ENCODE measurements around the gene APBA2.

- no peak for TF ChIP-seq GATA3 (IDR thresholded peaks at IDR 0.05; ENCODE audit: low read depth, low read length)
- no peak for TF ChIP-seq GATA2 (IDR thresholded peaks at IDR 0.05; ENCODE audit: low read depth, low read length)
These were observed 210.0 kb downstream of the APBA2 start for GRCh38 chr15:29095746-29096145.

Measured in SH-SY5Y (cell line).